HG03025 (cell line): Measurements from ENCODE around the gene LRCH1.
"Not testable (repeated sequence)": the region's sequence is repeated elsewhere in the genome, so short reads cannot be mapped to it uniquely, and the experiment has no call there.

Source experiments
- ATAC-seq: cut with Tn5 transposase; IDR thresholded peaks from one replicate; pipeline ENCODE4 v1.9.1; 2021; ENCODE audit warnings: mild to moderate bottlenecking, moderate library complexity; ENCODE audit not compliant: unreplicated experiment, low FRiP score

Gene LRCH1

DNA sequence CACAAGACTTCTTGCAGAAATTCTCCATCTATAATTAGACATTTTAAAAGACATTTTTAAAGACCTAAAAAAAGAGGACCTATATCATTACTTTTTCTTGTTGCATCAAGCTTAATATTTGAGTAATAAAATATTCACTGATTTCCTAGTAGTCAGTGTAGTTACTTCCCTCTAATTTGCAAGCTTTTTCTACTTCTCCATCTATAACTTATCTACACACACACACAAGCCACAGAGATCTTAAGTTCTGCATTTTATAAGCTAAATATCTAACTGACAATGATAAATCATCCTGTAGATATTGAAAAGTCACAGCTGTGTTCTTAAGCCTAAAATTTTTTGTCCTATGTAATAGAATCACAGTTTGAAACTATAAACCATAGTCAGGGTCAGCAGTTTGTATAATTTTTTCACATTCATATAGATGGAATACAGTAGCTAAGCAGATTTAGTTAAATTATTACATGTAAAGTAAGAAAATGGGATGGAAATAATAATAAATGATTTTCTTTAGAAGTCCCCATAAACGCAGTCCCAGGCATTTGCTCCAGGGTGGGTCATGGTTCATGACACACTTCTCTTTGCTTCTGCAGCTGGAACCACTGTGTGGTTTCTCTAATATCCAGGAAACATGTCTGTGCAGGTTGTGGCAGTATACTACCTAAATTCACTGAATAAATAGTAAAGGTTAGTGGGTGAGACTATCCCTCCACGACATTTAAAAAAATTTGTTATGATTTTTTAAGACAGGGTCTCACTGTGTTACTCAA, 183.8 kb downstream of the LRCH1 start:
- ATAC-seq: no peak

DNA sequence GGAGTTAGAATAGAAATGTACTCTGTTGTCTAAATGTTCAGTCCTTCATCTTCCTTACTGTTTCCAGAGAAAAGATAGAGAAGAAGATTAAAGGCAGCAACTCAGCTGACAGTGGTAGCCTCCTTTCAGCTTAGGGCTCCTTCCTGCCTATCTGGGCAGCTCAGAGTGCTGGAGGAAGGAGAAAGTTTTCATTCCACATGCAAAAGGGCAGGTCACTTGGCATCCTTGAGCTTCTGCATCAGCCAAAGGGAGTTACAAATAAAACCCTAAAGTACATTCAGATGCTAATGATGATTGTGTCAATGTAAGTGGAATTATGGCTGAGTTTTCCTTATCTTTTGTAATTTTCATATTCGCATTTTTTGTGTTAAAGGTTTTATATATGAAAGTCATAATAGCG, 185.1 kb downstream of the LRCH1 start:
- ATAC-seq: no peak

GRCh38 chr13:46738766-46739165, 185.8 kb downstream of the LRCH1 start:
- ATAC-seq: no peak

DNA sequence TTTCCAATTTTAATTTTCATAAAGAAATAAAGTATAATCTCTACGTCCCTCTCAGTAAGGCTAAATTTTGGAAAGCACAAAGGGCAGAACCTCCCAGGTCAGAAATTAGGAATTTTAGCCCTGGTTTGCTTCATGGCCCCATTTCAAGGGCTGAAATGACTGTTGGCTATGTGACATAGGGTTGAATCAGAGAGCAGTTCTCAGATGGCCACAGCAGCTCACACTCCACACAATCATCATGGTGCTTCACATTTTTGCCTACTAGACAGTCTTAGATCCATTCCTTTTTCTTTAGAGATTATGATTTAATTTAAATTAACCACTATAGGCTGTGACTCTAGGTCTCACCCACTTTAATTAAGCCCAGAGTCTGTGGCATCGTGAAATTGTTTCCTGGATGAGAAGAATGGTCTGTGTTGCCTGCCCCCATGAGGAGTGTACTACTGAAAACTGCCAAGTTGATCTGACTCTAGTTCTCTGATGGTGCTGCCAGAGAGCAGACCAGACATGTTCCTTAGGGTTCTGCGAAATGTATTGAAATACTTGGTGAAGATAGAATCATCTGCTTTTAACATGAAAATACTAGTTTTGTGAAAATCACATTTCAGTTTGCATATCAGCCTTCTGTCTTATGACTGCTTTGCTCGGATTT, 186.6 kb downstream of the LRCH1 start:
- no peak for ATAC-seq

DNA sequence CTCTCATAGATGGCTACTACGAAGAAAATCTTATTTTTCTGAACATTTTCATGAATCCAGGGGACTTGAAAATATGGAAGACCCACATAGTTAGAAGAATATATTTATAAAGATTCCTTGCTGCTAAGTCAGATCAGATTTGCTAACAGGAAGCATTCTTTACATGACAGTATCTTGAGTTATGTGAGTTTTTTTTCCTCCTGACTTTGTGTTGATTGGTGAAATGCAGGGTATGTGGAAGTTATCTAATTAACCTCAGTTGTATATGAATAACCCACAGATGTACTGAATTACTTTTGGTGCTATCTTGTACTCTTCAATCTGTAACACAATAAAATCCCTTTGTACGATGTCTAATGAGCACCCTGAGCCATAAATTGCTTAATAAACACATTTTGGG, 190.2 kb downstream of the LRCH1 start:
- no peak for ATAC-seq

GRCh38 chr13:46745062-46745461, 192.1 kb downstream of the LRCH1 start:
- no peak for ATAC-seq

DNA sequence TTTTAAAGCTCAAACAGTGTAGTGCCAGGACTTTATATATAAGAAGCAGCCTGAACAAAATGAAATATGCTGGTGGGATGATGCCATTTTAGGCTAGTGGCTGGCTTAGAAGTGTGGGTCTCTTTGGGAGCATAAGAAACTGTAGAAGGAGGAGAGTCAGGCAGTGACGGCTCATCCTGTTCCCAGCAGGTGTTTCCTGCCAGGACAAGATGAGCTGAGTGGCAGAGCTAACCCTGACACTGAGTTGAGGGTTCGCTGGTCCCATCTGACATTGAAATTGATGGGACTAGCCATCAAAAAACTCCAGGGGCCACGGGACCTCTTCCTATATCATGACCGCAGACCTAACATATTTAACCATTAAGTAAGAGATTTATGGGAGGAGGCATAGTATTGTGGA, 192.7 kb downstream of the LRCH1 start:
- no peak for ATAC-seq

GRCh38 chr13:46747031-46747820, 194.3 kb downstream of the LRCH1 start:
- no peak for ATAC-seq

GRCh38 chr13:46748300-46748699, 195.3 kb downstream of the LRCH1 start:
- ATAC-seq: no peak

GRCh38 chr13:46749951-46750350, 197.0 kb downstream of the LRCH1 start:
- no peak for ATAC-seq

GRCh38 chr13:46751811-46752635, 199.1 kb downstream of the LRCH1 start:
- ATAC-seq: peak; percentile 60

DNA sequence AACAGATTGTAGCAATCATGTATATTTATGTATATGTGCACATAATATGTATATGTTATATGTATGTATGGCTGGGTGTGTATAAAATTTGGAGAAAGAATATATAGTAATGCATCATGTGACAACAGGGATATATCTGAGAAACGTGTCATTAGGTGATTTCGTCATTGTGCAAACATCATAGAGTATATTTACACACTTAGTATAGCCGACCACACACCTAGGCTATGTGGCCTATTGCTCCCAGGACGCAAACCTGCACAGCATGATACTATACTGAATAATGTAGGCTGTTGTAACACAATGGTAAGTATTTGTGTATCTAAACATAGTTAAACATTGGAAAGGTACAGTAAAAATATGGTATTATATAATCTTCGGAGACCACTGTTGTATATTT, 200.2 kb downstream of the LRCH1 start:
- ATAC-seq: no peak

GRCh38 chr13:46753917-46754316, 200.9 kb downstream of the LRCH1 start:
- ATAC-seq: no peak

DNA sequence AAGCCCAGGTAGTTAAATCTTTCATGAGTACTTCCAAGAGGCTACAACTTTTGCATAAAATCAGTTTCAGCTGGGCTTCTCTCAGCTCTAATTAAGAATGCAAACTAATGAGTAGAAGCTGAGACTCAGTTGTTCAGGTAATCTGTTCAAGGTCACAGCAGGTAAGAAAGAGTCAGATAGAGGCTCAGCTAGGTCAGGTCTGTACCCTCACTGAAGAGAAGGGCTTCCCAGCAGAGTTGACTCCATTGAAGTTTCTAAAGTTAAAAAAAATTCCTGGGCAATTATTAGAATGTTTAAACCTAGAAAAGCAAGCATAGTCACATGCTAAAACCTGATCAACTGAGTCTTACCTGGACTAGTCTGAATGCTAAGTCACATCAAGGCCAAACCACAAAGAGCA, 201.8 kb downstream of the LRCH1 start:
- no peak for ATAC-seq

DNA sequence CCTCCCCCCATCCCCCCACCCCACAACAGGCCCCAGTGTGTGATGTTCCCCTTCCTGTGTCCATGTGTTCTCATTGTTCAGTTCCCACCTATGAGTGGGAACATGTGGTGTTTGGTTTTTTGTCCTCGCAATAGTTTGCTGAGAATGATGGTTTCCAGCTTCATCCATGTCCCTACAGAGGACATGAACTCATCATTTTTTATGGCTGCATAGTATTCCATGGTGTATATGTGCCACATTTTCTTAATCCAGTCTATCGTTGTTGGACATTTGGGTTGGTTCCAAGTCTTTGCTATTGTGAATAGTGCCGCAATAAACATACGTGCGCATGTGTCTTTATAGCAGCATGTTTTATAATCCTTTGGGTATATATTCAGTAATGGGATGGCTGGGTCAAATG, 202.5 kb downstream of the LRCH1 start:
- ATAC-seq: not testable (repeated sequence)

DNA sequence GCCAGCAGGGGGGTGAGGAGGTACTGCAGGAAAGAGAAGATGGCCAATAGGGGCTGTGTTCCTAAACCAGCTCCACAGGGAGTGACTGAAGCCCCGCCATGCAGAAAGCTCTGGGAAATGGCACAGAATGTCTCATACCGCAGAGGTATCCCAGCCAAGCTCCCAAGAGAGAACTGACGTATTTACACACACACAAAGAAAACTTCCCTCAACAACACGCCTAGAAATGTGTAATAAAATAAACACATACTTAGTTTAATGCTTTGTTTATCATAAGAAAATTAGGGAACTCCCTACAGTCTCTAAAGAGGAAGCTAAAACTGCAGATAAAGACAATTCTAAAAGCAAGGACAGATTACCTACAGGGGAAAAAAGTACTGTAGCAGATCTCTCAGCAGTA, 204.0 kb downstream of the LRCH1 start:
- ATAC-seq: no peak

- ATAC-seq: no peak
These were observed 204.7 kb downstream of the LRCH1 start for GRCh38 chr13:46757640-46758039.

DNA sequence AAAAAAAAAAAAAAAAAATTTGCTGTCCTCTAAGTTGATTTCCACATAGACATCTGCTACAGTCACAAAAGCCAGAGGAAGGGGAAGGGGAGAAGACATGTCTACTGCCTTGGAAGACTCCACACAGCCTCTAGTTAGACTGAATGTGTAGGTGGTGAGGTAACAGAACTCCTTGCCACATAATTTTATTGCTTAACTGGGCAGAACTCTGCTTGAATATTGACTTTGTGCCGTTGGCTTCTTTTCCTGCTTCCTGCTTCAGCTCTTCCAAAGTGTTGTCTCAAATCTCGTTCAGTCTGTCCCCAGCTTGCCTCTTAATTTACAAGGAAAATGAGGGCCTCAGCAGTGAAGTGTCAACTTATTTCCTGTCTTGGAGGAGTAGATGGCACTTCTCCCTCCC, 206.9 kb downstream of the LRCH1 start:
- ATAC-seq: no peak

DNA sequence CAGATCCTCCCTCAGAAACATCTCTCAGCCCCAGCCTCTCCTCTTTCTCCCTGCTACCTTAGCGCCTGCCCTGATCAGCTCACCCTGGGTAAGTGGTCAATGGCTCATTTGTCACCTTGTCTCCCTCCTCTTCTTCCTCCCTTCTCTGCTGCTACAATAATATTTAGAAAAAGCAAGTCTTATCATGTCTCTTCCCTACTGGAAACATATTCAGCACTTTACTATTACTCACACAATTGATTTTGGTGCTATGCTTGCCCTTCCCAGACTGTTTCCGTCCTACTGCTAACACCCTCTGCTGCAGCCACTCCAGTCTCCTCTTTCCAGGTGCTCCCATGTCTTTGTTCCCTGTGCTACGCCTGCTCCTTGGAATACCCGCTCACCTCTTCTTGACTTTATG, 208.2 kb downstream of the LRCH1 start:
- no peak for ATAC-seq

DNA sequence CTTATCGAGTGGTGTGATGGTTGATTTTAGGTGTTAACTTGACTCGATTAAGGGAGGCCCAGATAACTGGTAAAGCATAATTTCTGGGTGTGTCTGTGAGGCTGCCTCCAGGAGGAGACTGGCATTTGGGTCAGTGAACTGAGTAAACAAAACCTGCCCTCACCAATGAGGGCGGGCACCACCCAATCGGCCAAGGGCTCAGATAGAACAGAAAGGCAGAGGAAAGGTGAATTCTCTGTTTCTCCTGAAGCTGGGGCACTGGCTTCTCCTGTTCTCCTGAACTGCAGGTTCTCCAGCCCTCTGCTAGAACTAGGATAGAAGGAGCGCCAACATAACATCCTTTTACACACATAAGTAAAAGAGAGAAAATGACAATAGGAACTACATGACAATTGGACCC, 208.9 kb downstream of the LRCH1 start:
- no peak for ATAC-seq

GRCh38 chr13:46769925-46770324, 217.0 kb downstream of the LRCH1 start:
- ATAC-seq: not testable (repeated sequence)
